GM12892 (cell line): Measurements from ENCODE around the gene NAALADL2.

Experiments
- POLR2A ChIP-seq: IDR thresholded peaks from 2 replicates; pipeline ENCODE4 v1.6.1; 2011; ENCODE audit warnings: low read depth, low read length, control low read depth
- POLR2AphosphoS5 ChIP-seq: IDR thresholded peaks from 2 replicates; pipeline ENCODE4 v1.6.1; 2011; ENCODE audit warnings: low read depth, low read length, control low read depth
- TAF1 ChIP-seq: IDR thresholded peaks from 2 replicates; pipeline ENCODE4 v1.6.1; 2011; ENCODE audit warnings: low read depth, mild to moderate bottlenecking, control low read depth, low read length, borderline replicate concordance

- no peak for TF ChIP-seq POLR2A
- TF ChIP-seq POLR2AphosphoS5, result no peak
- no peak for TF ChIP-seq TAF1
Measured at GRCh38 chr3:175748087-175748730, 889.1 kb downstream of the NAALADL2 start.
